T47D (cell line): ENCODE measurements around the gene NPL.
A peak's percentile ranks its signal among the peaks of the same experiment; 100 is the strongest.

Source experiments
- DNase-seq, 2 experiments: peaks; one replicate each; pipeline versions ENCODE4 v3.0.0 to v3.0.0-alpha.2; 2011 to 2012; ENCODE audit warnings: low read depth in 1 of 2, low spot score in 1 of 2
- JUND ChIP-seq: IDR thresholded peaks from 2 replicates; pipeline ENCODE4 v1.6.1; 2012; ENCODE audit warnings: low read depth
- in situ Hi-C: cut with HindIII; loops from 2 replicates; pipeline ENCODE4 v1.10.0; 2016; ENCODE audit warnings: low sequenced_read_pairs, low pct_unique_long_range_greater_than_20kb

The NPL gene

DNA sequence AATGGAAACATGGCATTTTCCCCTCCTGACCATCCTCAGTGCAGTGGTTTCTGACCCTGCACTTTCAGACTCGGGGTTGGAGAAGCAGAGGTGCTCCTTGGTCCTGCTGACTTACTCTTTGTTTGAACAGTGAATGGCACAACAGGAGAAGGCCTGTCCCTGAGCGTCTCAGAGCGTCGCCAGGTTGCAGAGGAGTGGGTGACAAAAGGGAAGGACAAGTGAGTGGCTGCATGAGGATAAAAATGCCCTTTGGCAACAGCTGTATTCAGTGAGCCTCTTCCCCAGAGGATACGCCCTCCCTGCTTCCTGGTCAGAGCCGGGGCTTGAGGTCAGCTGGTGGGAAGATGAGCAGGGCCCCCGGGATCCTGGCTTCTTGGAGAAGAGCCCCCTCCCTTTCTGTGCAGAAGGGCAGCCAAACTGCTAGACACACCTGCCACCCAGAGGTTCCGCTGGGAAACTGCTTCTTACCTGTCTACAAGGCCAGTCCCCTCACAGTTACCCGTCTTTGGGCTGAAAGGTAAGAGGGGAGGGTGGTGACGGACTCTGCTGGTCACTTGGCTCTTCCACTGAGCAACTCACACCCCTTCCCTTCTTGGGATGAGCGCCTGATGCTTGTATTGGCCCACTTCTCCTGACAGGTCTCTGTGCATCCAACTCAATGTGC lies 16.6 kb downstream of the NPL start:
- in situ Hi-C loops, result no loop called here
- DNase-seq, result peak; percentile 33 to 51
- TF ChIP-seq JUND, result no peak

DNA sequence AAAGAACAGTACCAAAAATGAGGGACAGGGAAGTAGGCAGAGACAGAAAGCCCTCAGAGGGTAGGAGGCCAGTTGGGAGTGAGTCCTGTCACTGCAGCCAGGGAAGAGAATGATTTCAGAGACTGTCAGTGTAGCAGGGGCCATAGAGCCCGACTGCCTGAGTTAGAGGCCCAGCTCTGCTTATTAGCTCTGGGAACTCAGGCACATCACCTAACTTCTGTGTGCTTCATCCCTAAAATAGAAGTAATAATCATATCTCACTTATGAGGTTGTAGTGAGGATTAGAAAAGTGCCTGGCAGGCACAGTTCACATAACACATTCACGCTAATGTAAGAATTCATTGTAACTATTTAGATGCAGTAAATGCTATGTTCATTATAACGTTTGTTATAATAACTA lies 18.3 kb downstream of the NPL start:
- TF ChIP-seq JUND, result no peak
- DNase-seq, result no peak
- in situ Hi-C loops, result no loop called here

DNA sequence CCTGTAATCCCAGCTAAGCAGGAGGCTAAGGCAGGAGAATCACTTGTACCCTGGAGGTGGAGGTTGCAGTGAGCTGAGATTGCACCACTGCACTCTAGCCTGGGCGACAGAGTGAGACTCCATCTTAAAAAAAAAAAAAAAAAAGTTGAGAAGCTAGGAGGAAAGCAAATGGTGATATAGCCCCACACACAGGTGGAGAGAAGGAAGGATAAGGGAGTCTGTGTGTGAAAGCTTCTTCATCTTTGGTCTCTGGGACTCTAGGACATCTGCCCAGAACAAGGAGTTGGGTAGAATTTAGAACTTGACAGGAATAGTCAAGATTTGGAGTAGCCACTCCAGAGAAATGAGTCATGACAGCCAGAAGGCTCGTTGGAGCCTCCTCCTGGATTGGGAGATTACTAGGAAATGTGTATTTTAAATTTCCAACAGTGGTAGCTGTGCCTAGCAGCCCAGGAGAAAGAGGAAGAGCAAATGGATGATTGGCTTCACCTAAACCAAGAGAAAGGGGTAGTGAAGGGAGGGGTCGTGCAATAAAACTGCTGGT lies 19.9 kb downstream of the NPL start:
- in situ Hi-C loops, result no loop called here
- TF ChIP-seq JUND, result no peak
- no peak for DNase-seq

DNA sequence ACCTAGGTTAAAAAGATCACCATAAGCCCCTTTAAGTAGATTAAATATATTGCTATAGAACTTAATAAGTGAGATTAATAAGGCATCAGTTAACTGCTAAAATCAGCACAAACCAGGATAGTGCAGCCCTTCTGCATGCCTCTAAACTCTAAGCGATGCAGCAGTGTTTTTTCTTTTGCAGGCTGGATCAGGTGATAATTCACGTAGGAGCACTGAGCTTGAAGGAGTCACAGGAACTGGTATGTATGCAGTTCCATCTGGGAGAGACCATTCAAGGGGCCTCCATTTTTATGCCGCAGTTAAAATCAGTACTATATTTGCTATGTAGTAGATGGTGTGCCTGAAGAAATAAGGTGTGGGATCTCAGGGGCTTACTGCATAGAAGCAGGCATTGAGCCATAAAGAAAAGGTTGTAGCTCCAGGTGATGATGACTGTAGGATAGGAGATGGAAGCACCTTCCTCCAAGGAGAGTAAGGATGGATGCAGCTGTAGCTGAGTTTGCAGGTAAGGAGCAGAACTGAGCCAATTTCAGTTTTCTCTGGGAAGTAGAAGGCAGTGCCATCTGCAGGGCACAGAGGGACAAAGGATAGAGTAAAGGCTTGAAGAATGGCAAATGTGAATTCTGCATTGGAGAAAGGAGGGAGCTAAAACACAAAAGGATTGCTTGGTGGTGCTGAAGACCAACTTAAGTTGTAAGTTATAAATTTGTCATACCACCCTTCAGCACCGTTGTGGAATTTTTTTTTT lies 22.6 kb downstream of the NPL start:
- no peak for TF ChIP-seq JUND
- in situ Hi-C loops, result no loop called here
- peak; percentile 37 to 53 for DNase-seq

DNA sequence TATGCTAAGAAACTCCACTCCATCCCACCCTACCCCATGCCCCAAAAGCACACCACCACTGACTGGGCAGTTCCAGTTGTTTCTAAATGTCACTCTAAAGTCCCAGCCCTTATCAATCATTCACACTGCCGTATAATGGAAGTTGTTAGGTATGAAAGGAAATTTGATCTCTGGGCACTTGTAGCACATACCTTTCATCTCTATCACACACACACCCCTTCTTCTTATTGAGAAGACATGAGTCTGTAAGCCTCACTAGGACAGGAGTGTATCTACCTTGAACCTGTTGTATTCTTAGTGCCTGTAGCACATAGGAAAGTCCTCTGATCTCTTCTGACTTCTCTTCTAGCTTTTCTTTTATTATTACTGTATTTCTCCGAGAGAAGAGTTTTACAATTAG lies 27.3 kb downstream of the NPL start:
- TF ChIP-seq JUND, result no peak
- no peak for DNase-seq
- in situ Hi-C loops, result no loop called here

DNA sequence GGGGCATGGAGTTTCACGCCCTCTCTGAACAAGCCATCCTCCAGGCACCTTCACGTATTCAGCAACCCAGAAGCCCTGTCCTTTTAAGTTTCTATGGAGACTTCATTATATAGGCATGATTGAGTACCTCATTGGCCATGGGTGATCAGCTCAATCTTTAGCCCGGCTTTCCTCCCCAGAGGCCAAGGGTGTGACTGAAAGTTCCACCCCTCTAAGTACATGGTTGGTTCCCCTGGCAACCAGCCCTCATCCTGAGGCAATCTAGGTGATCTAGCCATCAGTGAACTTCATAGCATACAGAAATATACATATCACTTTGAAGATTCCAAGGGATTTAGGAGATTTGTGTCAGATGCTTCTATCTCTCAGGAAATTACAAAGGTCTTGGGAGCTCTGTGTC lies 28.2 kb downstream of the NPL start:
- in situ Hi-C loops, result no loop called here
- no peak for DNase-seq
- no peak for TF ChIP-seq JUND

DNA sequence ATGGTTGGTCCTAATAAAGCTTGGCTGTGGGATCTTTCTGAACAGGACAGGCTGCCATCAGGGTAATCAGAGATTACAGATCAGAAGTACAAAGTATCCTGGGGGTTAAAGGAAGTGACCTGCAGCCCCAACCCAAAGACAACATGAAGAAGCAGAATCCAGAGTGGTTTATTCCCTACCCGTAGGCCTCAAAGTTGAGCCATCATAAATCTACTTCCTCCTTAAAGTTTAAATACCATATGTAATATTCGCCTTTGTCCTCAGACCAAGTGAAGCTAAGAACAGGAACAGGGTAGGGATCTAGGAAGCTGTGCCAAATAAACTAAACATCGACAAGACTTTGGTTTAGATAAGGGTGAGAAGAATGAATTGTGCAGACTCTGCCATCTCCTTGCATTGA lies 33.6 kb downstream of the NPL start:
- in situ Hi-C loops, result no loop called here

DNA sequence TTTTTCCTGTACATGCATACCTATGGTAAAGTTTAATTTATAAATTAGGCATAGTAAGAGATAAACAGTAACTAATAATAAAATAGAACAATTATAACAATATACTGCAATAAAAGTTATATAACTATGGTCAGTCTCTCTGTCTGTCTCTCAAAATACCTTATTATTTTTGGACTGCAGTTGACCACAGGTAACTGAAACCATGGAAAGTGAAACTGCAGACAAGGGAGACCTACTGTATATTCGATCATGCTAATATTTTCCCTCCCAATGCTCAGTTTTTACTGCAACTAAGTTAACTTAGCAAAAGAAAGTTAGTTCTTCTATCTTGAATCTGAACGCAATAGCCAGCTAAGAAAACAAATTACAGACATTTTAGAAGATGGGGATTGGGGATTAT lies 37.3 kb downstream of the NPL start:
- TF ChIP-seq JUND, result no peak

More for the DNA sequence above, 33.6 kb downstream of the NPL start:
- TF ChIP-seq JUND, result no peak
- no peak for DNase-seq

DNA sequence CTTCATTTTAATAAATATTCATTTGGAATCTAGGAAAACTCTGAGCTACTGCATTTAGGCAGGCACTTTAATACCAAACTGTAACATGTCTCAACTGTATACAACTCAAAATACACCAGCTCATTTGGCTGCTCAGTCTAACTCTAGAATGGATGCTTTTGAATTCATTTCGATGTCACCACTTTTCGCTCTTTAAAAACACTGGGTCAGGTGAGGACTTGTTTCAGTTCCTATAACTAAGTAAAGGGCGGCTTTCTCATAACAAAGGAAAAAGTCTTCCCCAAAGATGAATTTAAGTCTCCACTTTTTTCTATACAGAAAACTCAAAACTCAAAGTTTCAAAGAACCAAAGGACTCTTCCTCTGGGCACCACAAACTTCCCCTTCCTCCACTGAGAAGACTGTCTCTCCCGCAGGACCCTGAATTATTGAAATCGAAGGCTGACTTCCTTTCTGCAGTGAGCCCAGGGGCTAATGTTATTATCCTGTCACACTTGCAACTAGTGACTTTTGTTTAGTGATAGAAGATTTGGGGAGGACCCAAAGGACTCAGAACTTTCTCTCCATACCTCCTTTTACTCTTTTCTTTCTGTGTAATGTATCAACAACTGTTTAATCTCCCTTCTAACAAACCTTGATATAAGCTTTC lies 39.8 kb downstream of the NPL start:
- TF ChIP-seq JUND, result no peak
- in situ Hi-C loops, result no loop called here
- DNase-seq, result no peak

More for the DNA sequence above, 37.3 kb downstream of the NPL start:
- in situ Hi-C loops, result no loop called here
- DNase-seq, result no peak

DNA sequence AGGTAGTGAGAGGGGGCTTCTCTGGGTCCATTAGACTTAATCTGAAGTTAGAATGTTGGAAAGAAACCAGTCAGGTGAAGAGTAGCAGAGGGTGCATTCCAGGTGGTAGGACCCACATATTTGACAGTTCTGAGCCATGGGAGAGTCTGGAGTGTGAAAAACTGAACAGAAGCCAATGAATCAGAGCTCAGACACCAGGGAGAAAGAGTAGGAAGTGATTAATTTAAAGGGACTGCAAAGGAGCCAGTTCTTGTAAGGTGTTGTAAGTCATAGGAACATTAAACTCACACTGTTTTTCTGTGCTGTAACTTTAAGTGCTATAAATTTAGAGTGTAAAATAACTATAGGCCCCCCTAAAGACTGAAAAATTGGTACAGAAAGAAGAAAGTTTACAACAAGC lies 43.7 kb downstream of the NPL start:
- no peak for TF ChIP-seq JUND
- in situ Hi-C loops, result no loop called here
- no peak for DNase-seq

DNA sequence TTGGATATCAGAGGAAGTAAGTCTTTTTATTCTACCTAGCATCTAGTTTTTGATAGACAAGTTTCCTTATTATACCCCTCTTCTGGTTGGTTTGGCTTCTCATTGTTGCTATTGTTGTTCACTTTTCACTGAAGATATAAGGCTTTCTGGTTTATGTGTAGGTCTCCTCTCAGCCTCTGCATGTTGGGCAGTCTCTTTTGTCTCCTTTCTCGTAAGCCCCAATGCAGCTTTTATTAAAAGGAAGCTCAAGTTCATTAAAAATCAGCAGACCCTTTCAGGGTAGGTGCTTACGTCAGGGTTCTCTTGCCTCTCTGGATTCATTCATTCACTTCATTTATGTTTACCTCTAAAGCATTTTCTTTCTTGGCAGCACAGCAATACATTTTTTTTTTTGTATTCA lies 44.8 kb downstream of the NPL start:
- no peak for DNase-seq
- no peak for TF ChIP-seq JUND
- in situ Hi-C loops, result no loop called here

DNA sequence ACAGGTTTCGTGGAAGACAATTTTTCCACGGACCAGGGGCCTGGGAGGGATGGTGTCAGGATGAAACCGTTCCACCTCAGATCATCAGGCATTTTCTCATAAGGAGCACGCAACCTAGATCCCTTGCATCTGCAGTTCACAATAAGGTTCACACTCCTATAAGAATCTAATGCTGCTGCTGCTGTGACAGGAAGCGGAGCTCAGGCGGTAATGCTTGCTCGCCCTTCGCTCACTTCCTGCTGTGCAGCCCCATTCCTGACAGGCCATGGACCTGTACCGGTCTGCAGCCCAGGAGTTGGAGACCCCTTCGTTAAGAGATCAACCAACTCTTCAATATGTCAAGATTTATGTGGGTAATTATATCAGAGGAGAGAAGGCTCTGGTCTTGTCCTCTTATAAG lies 46.2 kb downstream of the NPL start:
- TF ChIP-seq JUND, result no peak
- in situ Hi-C loops, result no loop called here
- no peak for DNase-seq
